ENCODE measurements around the gene GJB5. TPM values are rescaled to one million over a fixed set of nuclear protein-coding genes. Genes with fewer than 3 reads are reported as not detected.
"Not testable (repeated sequence)": the region's sequence is repeated elsewhere in the genome, so short reads cannot be mapped to it uniquely, and the experiment has no call there.

Gene GJB5
- polyA plus RNA-seq, 1 donor from 2014 or later, result not detected

DNA sequence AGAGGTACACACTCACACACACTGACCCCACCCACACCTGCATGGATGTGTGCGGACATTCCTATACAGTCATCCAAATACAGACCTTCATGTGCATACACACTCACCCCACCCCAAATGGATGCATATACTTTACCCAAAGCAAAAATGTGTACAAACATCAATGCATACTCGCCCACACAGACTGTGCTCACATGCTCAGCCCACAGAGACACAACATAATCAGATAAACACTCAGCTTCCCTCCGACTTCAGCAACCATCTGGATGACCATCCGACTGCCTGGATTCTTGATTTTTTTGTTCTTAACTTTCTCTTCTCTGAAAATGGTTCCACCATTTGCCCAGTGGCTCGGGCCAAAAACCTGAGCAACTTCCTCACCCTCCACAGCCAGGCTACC is 24.4 kb upstream of the GJB5 start:
- Histone ChIP-seq H3K79me2 (replicated peaks; ENCODE audit: insufficient read depth, low read length) (no peaks in the 10 kb centered on the region), H3K27me3 (ENCODE audit: insufficient read depth, low read depth, low read length) (no peaks in the 10 kb centered on the region), H3K4me3 (ENCODE audit: low read length) (no peak overlapping the region), H4K20me1 (ENCODE audit: insufficient read depth) (no peaks in the 10 kb centered on the region), H3F3A (ENCODE audit: insufficient read depth, low read length, poor library complexity, severe bottlenecking) (no peaks in the 10 kb centered on the region), H3K27ac (ENCODE audit: low read length) (no peak overlapping the region), H3K9me2 (ENCODE audit: insufficient read depth, low read length) (no peaks in the 10 kb centered on the region), H3K9me3 (ENCODE audit: low read length) (no peaks in the 10 kb centered on the region), H3K9ac (ENCODE audit: low read length) (no peak overlapping the region), H2AFZ (ENCODE audit: low read depth, low read length) (no peak overlapping the region), H3K36me3 (ENCODE audit: insufficient read depth, low read length) (no peaks in the 10 kb centered on the region), H3K4me2 (ENCODE audit: low read length) (no peak overlapping the region)
- TF ChIP-seq EZH2 (IDR thresholded peaks at IDR 0.05; ENCODE audit: borderline replicate concordance, insufficient read depth, low read length, poor library complexity, severe bottlenecking) (no peak), TAF1 (IDR thresholded peaks at IDR 0.05; ENCODE audit: low read depth) (no peak), SMC3 (conservative IDR thresholded peaks at IDR 0.05; ENCODE audit: poor library complexity) (no peak), MXI1 (conservative IDR thresholded peaks at IDR 0.05; ENCODE audit: poor library complexity, severe bottlenecking) (no peak), RAD21 (conservative IDR thresholded peaks at IDR 0.05) (no peak), POLR2AphosphoS5 (IDR thresholded peaks at IDR 0.05) (no peak), EP300 (conservative IDR thresholded peaks at IDR 0.05; ENCODE audit: poor library complexity, severe bottlenecking) (no peak)
- TF ChIP-seq, protein P1, sequence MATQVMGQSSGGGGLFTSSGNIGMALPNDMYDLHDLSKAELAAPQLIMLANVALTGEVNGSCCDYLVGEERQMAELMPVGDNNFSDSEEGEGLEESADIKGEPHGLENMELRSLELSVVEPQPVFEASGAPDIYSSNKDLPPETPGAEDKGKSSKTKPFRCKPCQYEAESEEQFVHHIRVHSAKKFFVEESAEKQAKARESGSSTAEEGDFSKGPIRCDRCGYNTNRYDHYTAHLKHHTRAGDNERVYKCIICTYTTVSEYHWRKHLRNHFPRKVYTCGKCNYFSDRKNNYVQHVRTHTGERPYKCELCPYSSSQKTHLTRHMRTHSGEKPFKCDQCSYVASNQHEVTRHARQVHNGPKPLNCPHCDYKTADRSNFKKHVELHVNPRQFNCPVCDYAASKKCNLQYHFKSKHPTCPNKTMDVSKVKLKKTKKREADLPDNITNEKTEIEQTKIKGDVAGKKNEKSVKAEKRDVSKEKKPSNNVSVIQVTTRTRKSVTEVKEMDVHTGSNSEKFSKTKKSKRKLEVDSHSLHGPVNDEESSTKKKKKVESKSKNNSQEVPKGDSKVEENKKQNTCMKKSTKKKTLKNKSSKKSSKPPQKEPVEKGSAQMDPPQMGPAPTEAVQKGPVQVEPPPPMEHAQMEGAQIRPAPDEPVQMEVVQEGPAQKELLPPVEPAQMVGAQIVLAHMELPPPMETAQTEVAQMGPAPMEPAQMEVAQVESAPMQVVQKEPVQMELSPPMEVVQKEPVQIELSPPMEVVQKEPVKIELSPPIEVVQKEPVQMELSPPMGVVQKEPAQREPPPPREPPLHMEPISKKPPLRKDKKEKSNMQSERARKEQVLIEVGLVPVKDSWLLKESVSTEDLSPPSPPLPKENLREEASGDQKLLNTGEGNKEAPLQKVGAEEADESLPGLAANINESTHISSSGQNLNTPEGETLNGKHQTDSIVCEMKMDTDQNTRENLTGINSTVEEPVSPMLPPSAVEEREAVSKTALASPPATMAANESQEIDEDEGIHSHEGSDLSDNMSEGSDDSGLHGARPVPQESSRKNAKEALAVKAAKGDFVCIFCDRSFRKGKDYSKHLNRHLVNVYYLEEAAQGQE (IDR thresholded peaks at IDR 0.05; ENCODE audit: borderline replicate concordance), result no peak

DNA sequence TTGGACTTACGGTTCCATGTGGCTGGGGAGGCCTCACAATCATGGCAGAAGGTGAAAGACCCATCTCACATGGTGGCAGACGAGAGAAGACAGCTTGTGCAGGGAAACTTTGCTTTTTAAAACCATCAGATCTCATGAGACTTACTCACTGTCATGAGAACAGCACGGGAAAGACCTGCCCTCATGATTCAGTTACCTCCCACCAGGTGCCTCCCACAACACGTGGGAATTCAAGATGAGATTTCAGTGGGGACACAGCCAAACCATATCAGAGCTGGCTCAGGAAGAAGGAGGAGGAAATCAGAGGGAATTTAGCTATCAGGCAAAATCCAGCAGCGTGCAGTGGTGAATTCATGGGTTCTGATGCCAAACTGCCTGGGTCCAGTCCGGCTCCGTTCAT is 22.0 kb upstream of the GJB5 start:
- not testable (repeated sequence) for H3K4me2 ChIP-seq (ENCODE audit: low read length); H2AFZ ChIP-seq (ENCODE audit: low read depth, low read length); H3K9ac ChIP-seq (ENCODE audit: low read length); H3K4me3 ChIP-seq (ENCODE audit: low read length); H3K9me3 ChIP-seq (ENCODE audit: low read length); H3K27ac ChIP-seq (ENCODE audit: low read length); H3K9me2 ChIP-seq (ENCODE audit: insufficient read depth, low read length); H3K79me2 ChIP-seq (replicated peaks; ENCODE audit: insufficient read depth, low read length); H4K20me1 ChIP-seq (ENCODE audit: insufficient read depth); H3K36me3 ChIP-seq (ENCODE audit: insufficient read depth, low read length); H3K27me3 ChIP-seq (ENCODE audit: insufficient read depth, low read depth, low read length); H3F3A ChIP-seq (ENCODE audit: insufficient read depth, low read length, poor library complexity, severe bottlenecking)

DNA sequence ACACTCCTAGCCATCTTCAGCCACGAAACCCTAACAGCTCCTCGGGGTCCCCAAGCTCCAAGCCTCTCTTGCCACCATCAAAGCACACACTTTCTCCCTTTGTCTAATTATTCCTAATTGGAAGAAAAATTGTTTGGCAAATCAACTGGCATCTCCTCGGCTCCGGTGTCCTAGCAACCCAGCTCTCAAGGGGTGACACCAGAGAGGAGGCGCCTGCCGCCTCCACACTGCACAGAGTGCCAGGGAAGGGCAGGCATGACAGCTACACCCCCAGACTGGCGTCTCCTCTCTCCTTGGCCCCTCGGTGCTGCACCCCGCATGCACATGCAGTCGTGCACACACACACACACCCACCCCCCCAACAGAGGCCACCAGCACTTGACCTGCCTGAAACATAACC is 18.2 kb upstream of the GJB5 start:
- Histone ChIP-seq H2AFZ (ENCODE audit: low read depth, low read length) (no peak overlapping the region), H3K27ac (ENCODE audit: low read length) (no peak overlapping the region), H3K79me2 (replicated peaks; ENCODE audit: insufficient read depth, low read length) (no peaks in the 10 kb centered on the region), H3K36me3 (ENCODE audit: insufficient read depth, low read length) (no peaks in the 10 kb centered on the region), H3F3A (ENCODE audit: insufficient read depth, low read length, poor library complexity, severe bottlenecking) (no peaks in the 10 kb centered on the region), H3K4me3 (ENCODE audit: low read length) (no peak overlapping the region), H3K9me2 (ENCODE audit: insufficient read depth, low read length) (no peaks in the 10 kb centered on the region), H4K20me1 (ENCODE audit: insufficient read depth) (no peaks in the 10 kb centered on the region), H3K9me3 (ENCODE audit: low read length) (no peaks in the 10 kb centered on the region), H3K4me2 (ENCODE audit: low read length) (no peak overlapping the region), H3K9ac (ENCODE audit: low read length) (no peak overlapping the region), H3K27me3 (ENCODE audit: insufficient read depth, low read depth, low read length) (no peaks in the 10 kb centered on the region)
- no peak for TF ChIP-seq POLR2AphosphoS5 (IDR thresholded peaks at IDR 0.05)
- TF ChIP-seq, protein P1 (IDR thresholded peaks at IDR 0.05; ENCODE audit: borderline replicate concordance), result no peak
- no peak for TF ChIP-seq SMC3 (conservative IDR thresholded peaks at IDR 0.05; ENCODE audit: poor library complexity)
- TF ChIP-seq CTCF (IDR thresholded peaks at IDR 0.05; ENCODE audit: poor library complexity, severe bottlenecking), result no peak
- no peak for TF ChIP-seq MXI1 (conservative IDR thresholded peaks at IDR 0.05; ENCODE audit: poor library complexity, severe bottlenecking)
- TF ChIP-seq TAF1 (IDR thresholded peaks at IDR 0.05; ENCODE audit: low read depth), result no peak

GRCh38 chr1:34737236-34737635 is 17.6 kb upstream of the GJB5 start:
- not testable (repeated sequence) for H3K9ac ChIP-seq (ENCODE audit: low read length); H3K4me3 ChIP-seq (ENCODE audit: low read length); H4K20me1 ChIP-seq (ENCODE audit: insufficient read depth); H3F3A ChIP-seq (ENCODE audit: insufficient read depth, low read length, poor library complexity, severe bottlenecking); H3K27me3 ChIP-seq (ENCODE audit: insufficient read depth, low read depth, low read length); H3K9me2 ChIP-seq (ENCODE audit: insufficient read depth, low read length); H3K36me3 ChIP-seq (ENCODE audit: insufficient read depth, low read length); H3K79me2 ChIP-seq (replicated peaks; ENCODE audit: insufficient read depth, low read length); H3K27ac ChIP-seq (ENCODE audit: low read length); H3K4me2 ChIP-seq (ENCODE audit: low read length); H3K9me3 ChIP-seq (ENCODE audit: low read length); H2AFZ ChIP-seq (ENCODE audit: low read depth, low read length)

Data from neural cell (in vitro differentiated cells).